GM18519 (cell line): ENCODE results near the gene ITM2C.

Experiments
- ATAC-seq: cut with Tn5 transposase; IDR thresholded peaks from one replicate; pipeline ENCODE4 v1.9.1; 2021; ENCODE audit warnings: mild to moderate bottlenecking, moderate library complexity; ENCODE audit not compliant: unreplicated experiment, low FRiP score

Gene ITM2C

GRCh38 chr2:230864605-230865306 lies at the start of gene ITM2C:
ITM2C (plus strand) TSS chr2:230864942; CDS start chr2:230865026, 84 bp downstream.
- peak; percentile 47 for ATAC-seq

- ATAC-seq: no peak
These were observed 49.7 kb upstream of the ITM2C start for GRCh38 chr2:230815088-230815487.

GRCh38 chr2:230816735-230817134 lies 48.0 kb upstream of the ITM2C start:
- no peak for ATAC-seq

GRCh38 chr2:230819433-230819832 lies 45.3 kb upstream of the ITM2C start:
- ATAC-seq: no peak

- no peak for ATAC-seq
These were observed 43.3 kb upstream of the ITM2C start for GRCh38 chr2:230821261-230821990.

GRCh38 chr2:230821991-230822520 lies 42.7 kb upstream of the ITM2C start:
- no peak for ATAC-seq

GRCh38 chr2:230823264-230823964 lies 41.3 kb upstream of the ITM2C start:
- ATAC-seq: no peak

- no peak for ATAC-seq
These were observed 40.2 kb upstream of the ITM2C start for GRCh38 chr2:230824406-230824978.

GRCh38 chr2:230825354-230825753 lies 39.4 kb upstream of the ITM2C start:
- no peak for ATAC-seq

GRCh38 chr2:230827774-230828271 lies 36.9 kb upstream of the ITM2C start:
- ATAC-seq: no peak

GRCh38 chr2:230828272-230828961 lies 36.3 kb upstream of the ITM2C start:
- ATAC-seq: no peak

GRCh38 chr2:230829293-230829692 lies 35.4 kb upstream of the ITM2C start:
- ATAC-seq: no peak

GRCh38 chr2:230829959-230830358 lies 34.8 kb upstream of the ITM2C start:
- no peak for ATAC-seq

GRCh38 chr2:230830428-230830827 lies 34.3 kb upstream of the ITM2C start:
- ATAC-seq: no peak

- no peak for ATAC-seq
These were observed 24.4 kb upstream of the ITM2C start for GRCh38 chr2:230840301-230840700.

- no peak for ATAC-seq
These were observed 22.3 kb upstream of the ITM2C start for GRCh38 chr2:230842473-230842872.

GRCh38 chr2:230843132-230843531 lies 21.6 kb upstream of the ITM2C start:
- no peak for ATAC-seq

- ATAC-seq: no peak
These were observed 18.4 kb upstream of the ITM2C start for GRCh38 chr2:230846360-230846759.

GRCh38 chr2:230847883-230848388 lies 16.8 kb upstream of the ITM2C start:
- ATAC-seq: peak; percentile 68
